Heart left ventricle (tissue), 13 donors: Measurements from ENCODE around the gene FREM1.

Source experiments
- POLR2A ChIP-seq, 2 donors: fragments of 450-650 bp; IDR thresholded peaks; one replicate each; pipeline ENCODE4 v1.6.1; 2017; ENCODE audit warnings: antibody characterized with exemption in 2 of 2, mild to moderate bottlenecking in 2 of 2, moderate library complexity in 2 of 2
- TF ChIP-seq, protein P1 (sequence below), 12 donors: fragments of 200-600 bp; sonication (generic) in 4 of 12; IDR thresholded peaks; one replicate each; pipeline versions ENCODE4 v1.5.0 to v1.8.0; 2018 to 2022; ENCODE audit warnings: antibody characterized with exemption in 12 of 12, mild to moderate bottlenecking in 5 of 12
- donor health status: ischemic (EF 13 %, LVEDD 7.1; RV severe dilation, severe dysfunction).
- donor health status: DM: no; HTN: yes; CAD: no.
- donor health status: DM: no; HTN: no; CAD: no.
- donor health status: ischemic (EF 25% LVEDD 6.9; RV normal size, moderate dysfunction).
- donor health status: ischemic (EF 25% LVEDD 5.7; RV mildly dilated, moderate dysfunction).
- donor health status: ischemic (EF 35%, LVEDD 5.7; RV mildly dilated, moderate dysfunction).
- donor health status: nonischemic (EF 11% LVEDD 7.7; RV severe dilation, severe dysfunction).
- donor health status: DM: yes; HTN: yes; CAD: no.
- donor health status: PGD.
- donor health status: ischemic (EF 29% LVEDD 5.4; RV normal size, mild dysfunction).
- donor health status: nonischemic (EF 23%, LVEDD 6.1; RV moderate dilation, normal function).

DNA sequence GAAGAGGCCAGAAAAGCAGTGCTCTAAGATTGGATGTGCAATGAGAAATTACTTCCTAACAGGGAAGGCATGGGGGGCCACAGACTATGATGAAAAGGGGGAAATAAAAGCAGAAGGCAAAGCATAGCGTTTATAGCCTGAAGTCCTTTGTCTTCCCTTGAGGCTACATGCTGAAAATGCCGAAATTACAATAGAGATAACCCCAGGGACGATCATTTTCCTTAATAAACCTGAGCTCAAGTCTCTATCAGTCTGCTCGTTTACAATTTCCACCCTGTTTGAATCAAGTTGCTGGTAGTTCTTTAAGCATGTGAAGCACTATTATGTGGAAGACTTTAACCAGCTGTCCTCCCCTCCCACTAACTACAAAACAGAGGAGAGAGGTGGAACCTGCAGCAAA lies 60.4 kb downstream of the FREM1 start:
- TF ChIP-seq, protein P1, sequence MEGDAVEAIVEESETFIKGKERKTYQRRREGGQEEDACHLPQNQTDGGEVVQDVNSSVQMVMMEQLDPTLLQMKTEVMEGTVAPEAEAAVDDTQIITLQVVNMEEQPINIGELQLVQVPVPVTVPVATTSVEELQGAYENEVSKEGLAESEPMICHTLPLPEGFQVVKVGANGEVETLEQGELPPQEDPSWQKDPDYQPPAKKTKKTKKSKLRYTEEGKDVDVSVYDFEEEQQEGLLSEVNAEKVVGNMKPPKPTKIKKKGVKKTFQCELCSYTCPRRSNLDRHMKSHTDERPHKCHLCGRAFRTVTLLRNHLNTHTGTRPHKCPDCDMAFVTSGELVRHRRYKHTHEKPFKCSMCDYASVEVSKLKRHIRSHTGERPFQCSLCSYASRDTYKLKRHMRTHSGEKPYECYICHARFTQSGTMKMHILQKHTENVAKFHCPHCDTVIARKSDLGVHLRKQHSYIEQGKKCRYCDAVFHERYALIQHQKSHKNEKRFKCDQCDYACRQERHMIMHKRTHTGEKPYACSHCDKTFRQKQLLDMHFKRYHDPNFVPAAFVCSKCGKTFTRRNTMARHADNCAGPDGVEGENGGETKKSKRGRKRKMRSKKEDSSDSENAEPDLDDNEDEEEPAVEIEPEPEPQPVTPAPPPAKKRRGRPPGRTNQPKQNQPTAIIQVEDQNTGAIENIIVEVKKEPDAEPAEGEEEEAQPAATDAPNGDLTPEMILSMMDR (IDR thresholded peaks at IDR 0.05) = no peak
- no peak for TF ChIP-seq POLR2A (IDR thresholded peaks at IDR 0.05)
